NB4 (cell line): ENCODE data around the gene B4GAT1.

Source experiments
- CTCF ChIP-seq: IDR thresholded peaks from one replicate; pipeline ENCODE4 v1.5.1; 2012; ENCODE audit warnings: low read depth, low read length
- POLR2A ChIP-seq: IDR thresholded peaks from 2 replicates; pipeline ENCODE4 v1.6.1; 2011; ENCODE audit warnings: mild to moderate bottlenecking; ENCODE audit not compliant: insufficient read length; ENCODE audit errors: extremely low read depth

DNA sequence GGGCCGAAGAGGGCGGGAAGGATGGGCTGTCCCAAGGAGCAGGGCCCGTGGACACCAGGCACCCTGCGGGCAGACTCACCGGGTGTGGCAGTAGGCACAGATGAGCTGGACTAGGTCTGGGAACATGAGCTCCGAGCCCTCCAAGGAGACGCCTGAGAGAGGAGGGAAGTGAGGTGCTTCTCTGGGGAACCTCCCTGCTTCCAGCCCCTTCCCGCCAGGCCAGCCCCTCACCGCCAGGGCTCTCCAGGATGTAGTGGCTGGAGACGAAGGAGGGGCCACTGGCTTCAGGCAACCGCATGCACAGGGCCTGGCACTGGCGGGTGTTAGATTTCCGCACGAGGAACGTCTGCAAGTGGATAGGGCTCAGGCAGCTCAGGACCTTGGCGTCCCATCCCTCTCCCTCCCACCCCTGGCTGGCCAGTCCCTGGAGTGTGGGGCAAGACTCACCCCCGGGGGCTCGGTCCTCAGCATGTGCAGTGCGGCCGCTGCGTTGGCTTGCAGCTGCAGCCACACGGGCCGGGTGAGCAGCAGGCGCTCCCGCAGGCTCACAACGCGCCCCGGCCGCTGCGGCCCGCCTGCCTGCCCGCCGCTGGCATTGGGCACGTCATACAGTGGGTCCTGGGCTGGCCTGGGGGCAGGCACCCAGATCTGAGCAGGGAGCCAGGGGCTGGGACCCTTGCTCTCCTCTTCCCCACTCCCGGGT lies 11.7 kb downstream of the B4GAT1 start:
- TF ChIP-seq POLR2A (no peak), CTCF (no peak)
